ENCODE data around the gene NPDC1. TPM values are rescaled to one million over a fixed set of nuclear protein-coding genes. Genes with fewer than 3 reads are reported as not detected.

NPDC1 gene
- polyA plus RNA-seq, 3 donors, result 0.51 to 2.7 TPM; not detected in 1

DNA sequence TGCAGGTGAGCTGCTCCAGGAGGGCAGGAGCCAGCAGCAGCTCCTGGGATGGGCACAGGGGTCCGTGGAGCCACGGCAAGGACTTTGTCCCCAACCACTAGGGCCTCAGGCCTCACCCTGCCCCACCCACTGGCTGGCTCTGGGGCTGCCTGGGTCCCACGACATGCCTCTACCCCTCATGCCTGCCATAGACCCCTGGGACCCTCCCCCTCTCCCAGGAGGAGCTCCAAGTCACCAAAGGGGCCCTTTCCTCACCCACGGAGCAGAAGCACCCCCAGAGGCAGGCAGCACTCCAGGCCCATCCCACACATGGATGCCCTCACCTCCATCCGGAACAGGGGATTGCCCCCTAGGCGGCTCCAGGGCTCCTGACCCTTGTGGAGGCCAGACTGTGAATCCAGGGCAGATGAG, 24.4 kb downstream of the NPDC1 start:
- H3K27ac Mint-ChIP-seq, result no peak overlapping the region

DNA sequence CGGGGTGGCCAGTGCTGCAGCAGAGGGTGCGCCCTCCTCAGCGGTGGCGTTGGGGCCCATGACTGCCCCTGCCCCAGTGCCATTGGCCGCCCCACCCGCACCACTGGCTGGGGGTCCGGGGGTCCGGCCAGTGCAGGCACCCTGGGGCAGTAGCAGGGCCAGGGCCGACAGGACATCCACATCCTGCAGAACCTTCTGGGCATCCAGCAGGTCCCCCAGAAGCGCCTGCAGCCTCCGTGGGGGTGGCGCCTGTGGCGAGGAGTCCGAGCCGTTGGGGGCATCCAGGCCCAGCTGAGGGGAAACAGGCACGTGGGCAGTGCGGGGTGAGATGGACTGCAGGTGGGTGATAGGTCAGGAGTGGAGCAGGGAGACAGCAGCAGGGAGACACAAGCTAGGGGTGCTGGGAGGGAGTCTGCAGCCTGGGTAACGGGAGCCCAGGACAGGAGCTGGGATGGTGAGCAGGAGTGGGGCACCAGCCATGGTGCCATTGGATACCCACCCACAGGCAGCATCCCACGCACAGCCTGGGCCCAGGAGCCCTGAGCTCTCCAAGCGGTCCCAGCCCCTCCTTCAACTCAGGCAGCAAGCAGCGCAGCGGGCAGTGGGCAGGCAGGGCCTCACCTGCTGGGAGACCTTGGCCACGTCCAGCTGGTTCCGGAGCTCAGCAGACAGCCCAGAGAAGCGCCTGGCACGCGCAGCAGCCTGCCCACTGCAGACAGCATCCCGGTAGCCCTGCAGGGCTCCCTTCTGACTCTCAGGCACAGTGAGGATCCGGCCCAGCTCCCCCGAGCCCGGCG, 25.0 kb downstream of the NPDC1 start:
- Histone ChIP-seq H4K20me1 (ENCODE audit: insufficient read depth, low read length) (no peaks in the 10 kb centered on the region), H2AFZ (ENCODE audit: insufficient read depth, low read depth, low read length, poor library complexity, severe bottlenecking) (no peak overlapping the region), H3K27ac (ENCODE audit: low read depth in 1 of 2, low read length in 2 of 2) (no peak overlapping the region), H3K36me3 (replicated peaks in 1 of 2; ENCODE audit: control insufficient read depth in 1 of 2, insufficient read depth in 2 of 2, low read length in 2 of 2) (no peaks in the 10 kb centered on the region), H3K9ac (ENCODE audit: insufficient read depth, low read length, poor library complexity, severe bottlenecking) (no peak overlapping the region), H3K4me1 (ENCODE audit: control insufficient read depth in 1 of 2, insufficient read depth in 2 of 2, low read length in 2 of 2) (peaks cover 4 to 6% of the 10 kb centered on the region in 2 donors), H3K9me3 (replicated peaks in 1 of 2; ENCODE audit: control insufficient read depth in 1 of 2, insufficient read depth in 1 of 2, low read length in 2 of 2) (no peaks in the 10 kb centered on the region), H3K4me3 (replicated peaks in 1 of 3; ENCODE audit: low read depth in 2 of 3, low read length in 3 of 3) (no peak overlapping the region), H3K79me2 (ENCODE audit: insufficient read depth, low read length) (no peaks in the 10 kb centered on the region), H3K27me3 (ENCODE audit: control insufficient read depth in 2 of 2, insufficient read depth in 2 of 2, low read length in 2 of 2) (no peaks in the 10 kb centered on the region), H3K4me2 (replicated peaks; ENCODE audit: extremely low read depth, low read length, poor library complexity, severe bottlenecking) (no peak overlapping the region)
- no peak for DNase-seq
- peaks cover 3 to 14% of the 10 kb centered on the region in 2 donors for H3K36me3 Mint-ChIP-seq
- peaks cover 0 to 5% (median 3%) of the 10 kb centered on the region in 7 donors for H3K9me3 Mint-ChIP-seq
- intact Hi-C loops (cut with micrococcal nuclease), result no loop called here
- H3K27me3 Mint-ChIP-seq (ENCODE audit: low read depth in 3 of 3), result peaks cover 0 to 4% (median 0%) of the 10 kb centered on the region in 3 donors
- H3K4me1 Mint-ChIP-seq, result peaks cover 2% of the 10 kb centered on the region
- H3K4me3 Mint-ChIP-seq, result no peak overlapping the region
- TF ChIP-seq, protein P1, sequence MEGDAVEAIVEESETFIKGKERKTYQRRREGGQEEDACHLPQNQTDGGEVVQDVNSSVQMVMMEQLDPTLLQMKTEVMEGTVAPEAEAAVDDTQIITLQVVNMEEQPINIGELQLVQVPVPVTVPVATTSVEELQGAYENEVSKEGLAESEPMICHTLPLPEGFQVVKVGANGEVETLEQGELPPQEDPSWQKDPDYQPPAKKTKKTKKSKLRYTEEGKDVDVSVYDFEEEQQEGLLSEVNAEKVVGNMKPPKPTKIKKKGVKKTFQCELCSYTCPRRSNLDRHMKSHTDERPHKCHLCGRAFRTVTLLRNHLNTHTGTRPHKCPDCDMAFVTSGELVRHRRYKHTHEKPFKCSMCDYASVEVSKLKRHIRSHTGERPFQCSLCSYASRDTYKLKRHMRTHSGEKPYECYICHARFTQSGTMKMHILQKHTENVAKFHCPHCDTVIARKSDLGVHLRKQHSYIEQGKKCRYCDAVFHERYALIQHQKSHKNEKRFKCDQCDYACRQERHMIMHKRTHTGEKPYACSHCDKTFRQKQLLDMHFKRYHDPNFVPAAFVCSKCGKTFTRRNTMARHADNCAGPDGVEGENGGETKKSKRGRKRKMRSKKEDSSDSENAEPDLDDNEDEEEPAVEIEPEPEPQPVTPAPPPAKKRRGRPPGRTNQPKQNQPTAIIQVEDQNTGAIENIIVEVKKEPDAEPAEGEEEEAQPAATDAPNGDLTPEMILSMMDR (IDR thresholded peaks at IDR 0.05), result no peak
- WGBS (ENCODE audit: insufficient coverage), result 97% methylated on average over 32 of the region's 32 CpGs
- H3K27ac Mint-ChIP-seq, result no peak overlapping the region

More for the DNA sequence above, 24.4 kb downstream of the NPDC1 start:
- no peak for DNase-seq
- H3K4me3 Mint-ChIP-seq, result no peak overlapping the region
- Histone ChIP-seq H3K4me3 (replicated peaks in 1 of 3; ENCODE audit: low read depth in 2 of 3, low read length in 3 of 3) (no peak overlapping the region), H4K20me1 (ENCODE audit: insufficient read depth, low read length) (no peaks in the 10 kb centered on the region), H3K4me2 (replicated peaks; ENCODE audit: extremely low read depth, low read length, poor library complexity, severe bottlenecking) (no peak overlapping the region), H3K9ac (ENCODE audit: insufficient read depth, low read length, poor library complexity, severe bottlenecking) (no peak overlapping the region), H3K9me3 (replicated peaks in 1 of 2; ENCODE audit: control insufficient read depth in 1 of 2, insufficient read depth in 1 of 2, low read length in 2 of 2) (no peaks in the 10 kb centered on the region), H3K27ac (ENCODE audit: low read depth in 1 of 2, low read length in 2 of 2) (no peak overlapping the region), H3K4me1 (ENCODE audit: control insufficient read depth in 1 of 2, insufficient read depth in 2 of 2, low read length in 2 of 2) (peaks cover 4 to 9% of the 10 kb centered on the region in 2 donors), H3K27me3 (ENCODE audit: control insufficient read depth in 2 of 2, insufficient read depth in 2 of 2, low read length in 2 of 2) (no peaks in the 10 kb centered on the region), H2AFZ (ENCODE audit: insufficient read depth, low read depth, low read length, poor library complexity, severe bottlenecking) (no peak overlapping the region), H3K79me2 (ENCODE audit: insufficient read depth, low read length) (no peaks in the 10 kb centered on the region), H3K36me3 (replicated peaks in 1 of 2; ENCODE audit: control insufficient read depth in 1 of 2, insufficient read depth in 2 of 2, low read length in 2 of 2) (no peaks in the 10 kb centered on the region)
- 91% methylated on average over 5 of the region's 6 CpGs for WGBS (ENCODE audit: insufficient coverage)
- H3K27me3 Mint-ChIP-seq (ENCODE audit: low read depth in 3 of 3), result peaks cover 0 to 4% (median 2%) of the 10 kb centered on the region in 3 donors
- H3K4me1 Mint-ChIP-seq, result peaks cover 3% of the 10 kb centered on the region
- intact Hi-C loops (cut with micrococcal nuclease), result no loop called here
- H3K9me3 Mint-ChIP-seq, result peaks cover 0 to 5% (median 3%) of the 10 kb centered on the region in 7 donors
- TF ChIP-seq, protein P1 (IDR thresholded peaks at IDR 0.05), result no peak
- H3K36me3 Mint-ChIP-seq, result peaks cover 3 to 11% of the 10 kb centered on the region in 2 donors

All from CD14-positive monocyte (primary cell).